Hippocampal formation (tissue), 2 donors: ENCODE data around the gene CENPN.

Experiments used
- DNase-seq, 2 donors: peaks; one replicate each; lab custom pipeline; 2025; lab: John Stamatoyannopoulos, UW

The CENPN gene

GRCh38 chr16:81077076-81077940 lies 70.3 kb downstream of the CENPN start, which contains the start of gene C16orf46:
Gene C16orf46 (minus strand): TSS chr16:81077238. CDS start chr16:81063955, 13,283 bp downstream.
- DNase-seq, result peak; percentile 94 to 99

- DNase-seq, result peak in 1 of 2 donors; percentile 12
These were observed 73.2 kb downstream of the CENPN start for GRCh38 chr16:81080233-81080632.

DNA sequence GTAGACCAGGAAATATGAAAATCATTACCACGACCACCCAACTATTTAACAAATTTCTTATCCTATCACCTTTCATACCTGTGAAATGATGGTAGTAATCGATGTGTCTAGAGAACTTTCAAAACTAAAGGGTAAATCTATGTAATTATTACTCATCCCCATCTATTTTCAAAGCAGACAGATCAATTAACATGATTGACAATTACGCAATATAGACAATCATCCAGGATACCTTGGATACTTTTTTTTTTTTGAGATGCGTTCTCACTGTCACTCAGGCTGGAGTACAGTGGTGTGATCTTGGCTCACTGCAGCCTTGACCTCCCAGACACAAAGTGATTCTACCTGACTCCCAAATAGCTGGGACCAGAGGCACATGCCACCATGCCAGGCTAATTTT lies 74.0 kb downstream of the CENPN start:
- no peak for DNase-seq
